Stimulated activated CD4-positive, alpha-beta T cell treated with anti-CD3 and anti-CD28 coated beads, Interleukin-1b, Interleukin-23, amount 100 ng/mL, for 24 hours (primary cell): Measurements from ENCODE around the gene ATP2A3.

Experiments
- DNase-seq, 4 experiments: peaks; one replicate each; pipeline ENCODE4 v3.0.0-alpha.2; 2020; ENCODE audit warnings: low read depth in 4 of 4, low spot score in 1 of 4

The ATP2A3 gene

GRCh38 chr17:3893003-3893719, 71.1 kb downstream of the ATP2A3 start, which contains the start of gene CAMKK1:
Gene CAMKK1 (minus strand): TSS chr17:3893053. CDS start chr17:3885687, 7,366 bp downstream.
- DNase-seq = peak; percentile 60 to 90 (median 74)

- DNase-seq = peak in 3 of 4 experiments; percentile 17 to 49 (median 40)
Observed at GRCh38 chr17:3892095-3892998, 71.9 kb downstream of the ATP2A3 start.

- DNase-seq = no peak
Observed at GRCh38 chr17:3891626-3892094, 72.6 kb downstream of the ATP2A3 start.

- DNase-seq = no peak
Observed at GRCh38 chr17:3890878-3891219, 73.4 kb downstream of the ATP2A3 start.

GRCh38 chr17:3890082-3890877, 74.0 kb downstream of the ATP2A3 start:
- DNase-seq = no peak

- DNase-seq = no peak
Observed at GRCh38 chr17:3889325-3890012, 74.8 kb downstream of the ATP2A3 start.

- DNase-seq = no peak
Observed at GRCh38 chr17:3888343-3889171, 75.7 kb downstream of the ATP2A3 start.

GRCh38 chr17:3887804-3888203, 76.4 kb downstream of the ATP2A3 start:
- DNase-seq = no peak

- DNase-seq = no peak
Observed at GRCh38 chr17:3887394-3887793, 76.8 kb downstream of the ATP2A3 start.

- no peak for DNase-seq
Observed at GRCh38 chr17:3886776-3887175, 77.5 kb downstream of the ATP2A3 start.

- DNase-seq = no peak
Observed at GRCh38 chr17:3885970-3886369, 78.3 kb downstream of the ATP2A3 start.

- no peak for DNase-seq
Observed at GRCh38 chr17:3885271-3885670, 79.0 kb downstream of the ATP2A3 start.

- DNase-seq = no peak
Observed at GRCh38 chr17:3884188-3884587, 80.0 kb downstream of the ATP2A3 start.

GRCh38 chr17:3882276-3882675, 82.0 kb downstream of the ATP2A3 start:
- no peak for DNase-seq

- DNase-seq = no peak
Observed at GRCh38 chr17:3880983-3881382, 83.3 kb downstream of the ATP2A3 start.

- no peak for DNase-seq
Observed at GRCh38 chr17:3879591-3880417, 84.4 kb downstream of the ATP2A3 start.

- DNase-seq = no peak
Observed at GRCh38 chr17:3879186-3879585, 85.1 kb downstream of the ATP2A3 start.

- DNase-seq = no peak
Observed at GRCh38 chr17:3877220-3877619, 87.0 kb downstream of the ATP2A3 start.

- DNase-seq = no peak
Observed at GRCh38 chr17:3875317-3875716, 88.9 kb downstream of the ATP2A3 start.
